LoVo (cell line): ENCODE results near the gene CTBS.
"Not testable (repeated sequence)": the region's sequence is repeated elsewhere in the genome, so short reads cannot be mapped to it uniquely, and the experiment has no call there.

ENCODE experiments used
- DNase-seq: peaks from one replicate; pipeline ENCODE4 v3.0.0-alpha.2; 2016; ENCODE audit warnings: low spot score

Gene CTBS

GRCh38 chr1:84585803-84586202, 11.6 kb upstream of the CTBS start:
- no peak for DNase-seq

- no peak for DNase-seq
These were observed 9.9 kb upstream of the CTBS start for GRCh38 chr1:84584126-84584525.

DNA sequence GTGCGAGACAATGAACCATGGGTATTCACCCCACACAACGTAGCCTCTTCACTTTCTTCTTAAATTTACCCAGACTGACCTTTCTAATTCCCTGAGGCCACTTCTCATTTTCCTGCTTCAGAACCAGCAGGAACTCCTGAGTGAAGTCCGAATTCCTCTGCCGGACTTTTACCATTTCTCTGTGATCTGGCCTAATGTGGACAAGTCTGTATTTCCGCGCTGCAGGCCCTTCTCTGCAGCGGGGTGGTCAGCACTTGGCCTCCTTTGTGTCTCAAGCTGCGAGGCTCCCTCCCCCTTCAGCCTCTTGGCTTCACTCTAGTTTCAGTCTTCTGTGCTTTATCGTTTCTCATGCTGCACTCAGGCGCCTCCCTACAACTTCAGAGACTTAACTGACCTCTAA, 9.4 kb upstream of the CTBS start:
- no peak for DNase-seq

DNA sequence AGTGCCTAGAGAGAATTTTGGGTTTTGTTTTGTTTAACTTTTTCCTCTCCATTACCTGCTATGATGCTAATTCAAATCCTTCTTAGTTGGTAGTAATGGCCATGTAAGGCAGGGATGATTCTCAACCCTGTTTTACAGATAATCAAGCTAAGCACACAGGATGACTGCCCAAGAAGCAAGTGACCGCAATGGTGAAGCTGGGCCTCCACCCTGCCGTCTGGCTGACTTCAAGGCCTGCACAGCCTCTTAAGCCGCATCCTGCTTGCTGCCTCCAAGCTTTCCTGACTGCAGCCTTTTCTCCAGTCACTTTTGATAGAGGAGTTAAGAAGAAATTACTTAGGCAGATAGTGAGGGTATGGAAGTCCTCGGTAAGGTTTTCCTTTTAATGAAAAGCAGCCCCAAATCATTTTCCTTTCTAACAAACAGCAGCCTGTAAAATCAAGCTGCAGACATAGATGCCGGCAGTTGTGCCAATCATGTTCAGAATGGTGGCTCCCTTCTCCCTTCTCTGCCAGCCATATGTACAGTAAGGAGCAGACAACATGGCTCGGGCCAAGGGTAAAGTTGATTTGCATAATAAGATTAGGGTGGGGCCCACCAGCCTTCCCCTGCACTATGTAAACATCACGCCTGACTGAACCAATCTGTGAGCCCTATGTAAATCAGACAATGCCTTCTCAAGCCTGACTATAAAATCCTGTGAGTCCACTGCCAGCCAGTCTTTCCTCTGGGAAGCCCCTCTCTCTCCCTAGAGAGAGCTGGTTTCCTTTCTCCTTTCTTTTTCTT, 8.8 kb upstream of the CTBS start:
- DNase-seq = no peak

- DNase-seq = no peak
These were observed 7.4 kb upstream of the CTBS start for GRCh38 chr1:84581648-84582047.

DNA sequence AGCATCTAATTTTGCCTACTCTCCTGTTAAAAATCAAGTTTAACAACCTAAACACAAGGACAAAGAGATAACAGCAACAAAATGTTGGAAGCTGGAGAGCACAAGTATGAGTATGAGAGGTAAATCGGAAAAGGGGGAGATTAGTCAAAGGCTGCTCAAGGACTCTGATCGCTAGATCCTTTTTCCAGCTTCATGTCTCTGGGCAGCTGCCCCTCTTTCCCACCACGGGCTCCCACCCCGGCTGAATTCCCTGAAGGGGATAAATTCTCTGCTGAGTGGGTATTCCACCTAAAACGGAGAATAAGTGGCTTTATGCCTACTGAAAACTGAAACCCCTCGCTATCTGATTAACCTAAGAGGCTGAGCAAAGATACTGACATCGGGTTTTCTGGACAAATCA, 696 bp upstream of the CTBS start:
- DNase-seq = no peak

DNA sequence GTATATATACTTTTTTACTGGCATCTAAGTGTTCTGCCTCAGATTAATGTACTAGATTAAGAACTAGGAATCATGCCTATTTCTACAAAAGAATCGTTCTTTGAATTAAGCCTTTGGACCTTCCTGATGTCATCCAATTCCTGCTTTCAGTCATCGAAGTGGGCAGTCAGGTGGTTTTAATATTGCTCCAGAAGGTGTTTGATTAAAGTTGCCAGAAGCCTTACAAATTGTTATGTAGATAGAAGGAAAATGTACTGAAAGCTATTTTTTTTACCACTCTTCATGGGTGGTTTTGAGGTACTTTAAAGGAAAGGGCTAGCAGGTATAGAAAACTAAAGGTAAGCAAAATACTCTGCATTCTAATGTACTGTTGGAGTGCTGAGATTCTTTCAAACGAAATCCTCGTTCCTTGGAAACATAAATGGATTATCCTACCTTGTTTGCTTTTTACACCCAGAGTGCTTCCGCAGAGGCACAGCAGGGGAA, 716 bp downstream of the CTBS start:
- no peak for DNase-seq

DNA sequence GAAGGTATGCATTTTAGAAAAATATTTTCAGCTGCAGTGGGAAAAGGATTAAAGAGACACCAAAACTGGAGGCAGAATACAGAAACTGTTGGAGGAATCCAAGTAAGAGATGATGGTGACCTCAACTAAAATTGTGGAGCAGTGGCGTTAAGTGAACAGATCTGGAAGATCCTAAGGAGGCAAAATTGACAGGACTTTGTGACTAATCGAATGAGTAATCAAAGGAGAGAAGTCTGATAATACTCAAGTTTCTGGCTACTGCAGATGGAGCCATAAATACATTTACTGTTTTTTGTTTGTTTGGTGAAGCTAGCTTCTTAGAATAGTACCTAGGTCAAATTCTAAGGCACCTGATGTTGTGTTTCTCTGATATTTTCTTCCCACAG, 3.1 kb downstream of the CTBS start:
- DNase-seq = no peak

- no peak for DNase-seq
These were observed 3.6 kb downstream of the CTBS start for GRCh38 chr1:84570436-84571149.

- DNase-seq = no peak
These were observed 5.0 kb downstream of the CTBS start for GRCh38 chr1:84569216-84569615.

GRCh38 chr1:84550826-84551225, 23.4 kb downstream of the CTBS start:
- no peak for DNase-seq

GRCh38 chr1:84541679-84542078, 32.6 kb downstream of the CTBS start:
- DNase-seq = peak; percentile 4

GRCh38 chr1:84540759-84541158, 33.5 kb downstream of the CTBS start:
- no peak for DNase-seq

DNA sequence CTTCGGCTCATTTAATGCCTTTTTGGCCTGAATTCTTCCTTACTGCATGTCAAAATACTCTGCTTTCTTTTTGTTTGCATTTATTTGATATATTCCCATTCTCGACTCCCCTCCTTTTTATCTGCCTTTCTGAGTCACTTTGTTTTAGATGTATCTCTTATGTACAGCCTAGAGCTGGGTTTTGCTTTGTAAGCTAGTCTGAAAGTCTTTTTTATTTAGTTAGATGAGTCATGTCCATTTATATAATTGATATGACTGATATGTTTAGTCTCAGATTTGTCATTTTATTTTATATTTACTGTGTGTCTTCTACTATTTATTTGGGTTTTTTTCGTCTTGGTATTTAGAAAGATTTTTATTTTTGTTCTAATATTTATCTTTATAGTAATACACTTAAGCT, 34.3 kb downstream of the CTBS start:
- peak; percentile 7 for DNase-seq

DNA sequence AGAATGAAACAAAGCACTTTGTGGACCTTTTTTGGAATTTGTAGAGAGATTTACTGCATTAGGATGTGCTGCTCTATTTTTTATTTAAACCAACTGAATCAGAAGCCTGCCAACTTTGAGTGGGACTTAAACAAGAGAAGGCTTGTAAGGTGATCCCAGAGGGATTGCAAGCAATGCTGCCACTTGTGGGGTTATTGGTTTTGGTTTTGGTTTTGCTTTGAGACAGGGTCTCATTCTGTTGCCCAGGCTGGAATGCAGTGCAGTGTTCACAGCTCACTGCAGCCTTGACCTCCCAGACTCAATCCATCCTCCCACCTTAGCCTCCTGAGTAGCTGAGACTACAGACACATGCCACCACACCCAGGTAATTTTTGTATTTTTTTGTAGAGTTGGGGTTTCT, 35.6 kb downstream of the CTBS start:
- DNase-seq = no peak

DNA sequence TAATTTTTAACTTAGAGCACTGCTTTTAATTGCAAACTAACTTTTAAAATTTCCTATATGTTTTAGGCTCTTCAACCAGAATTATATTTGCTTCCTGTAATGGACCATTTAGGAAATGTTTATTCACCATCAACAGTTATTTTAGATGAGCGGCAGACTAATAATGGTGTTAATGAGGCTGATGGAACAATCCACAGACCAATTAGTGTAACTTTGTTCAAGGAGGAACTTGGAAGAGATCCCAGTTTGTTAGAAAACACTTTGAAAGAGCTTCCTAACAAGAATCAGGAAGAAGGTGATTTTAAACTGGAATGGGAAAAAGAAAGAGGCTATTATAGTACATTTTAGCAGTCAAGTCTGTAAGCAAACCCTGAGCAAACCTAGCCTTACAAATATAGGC, 48.5 kb downstream of the CTBS start:
- DNase-seq = no peak

DNA sequence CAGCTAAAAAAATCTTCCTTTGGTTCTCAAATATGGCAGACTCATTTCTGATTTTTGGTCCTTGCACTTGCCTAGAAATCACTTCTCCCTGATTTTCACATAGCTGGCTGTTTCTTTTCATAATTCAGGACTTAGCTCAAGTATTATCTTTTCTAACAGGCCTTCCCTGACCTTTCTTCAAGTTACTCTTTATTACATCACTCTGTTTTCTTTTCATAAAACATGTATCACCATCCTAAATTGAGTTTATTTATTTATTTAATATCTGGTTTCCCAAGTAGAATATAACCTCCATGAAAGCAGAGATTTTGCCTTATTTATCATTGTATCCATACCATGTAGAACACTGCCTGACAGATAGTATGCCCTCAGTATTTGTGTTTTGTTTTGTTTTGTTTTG, 49.6 kb downstream of the CTBS start:
- DNase-seq = no peak

DNA sequence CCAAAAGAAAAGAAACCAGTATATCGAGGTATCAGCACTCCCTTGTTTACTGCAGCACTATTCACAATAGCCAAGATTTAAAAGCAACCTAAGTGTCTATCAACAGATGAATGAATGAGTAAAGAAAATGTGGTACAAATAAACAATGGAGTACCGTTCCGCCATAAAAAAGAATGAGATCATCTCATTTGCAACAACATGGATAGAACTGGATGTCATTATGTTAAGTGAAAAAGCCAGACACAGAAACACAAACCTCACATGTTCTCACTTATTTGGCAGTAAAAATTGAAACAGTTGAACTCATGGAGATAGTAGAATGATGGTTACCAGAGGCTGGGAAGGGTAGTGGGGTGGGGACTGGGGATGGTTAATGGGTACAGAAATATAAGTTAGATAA, 63.6 kb downstream of the CTBS start:
- no peak for DNase-seq

- DNase-seq = no peak
These were observed 64.1 kb downstream of the CTBS start for GRCh38 chr1:84510165-84510564.

DNA sequence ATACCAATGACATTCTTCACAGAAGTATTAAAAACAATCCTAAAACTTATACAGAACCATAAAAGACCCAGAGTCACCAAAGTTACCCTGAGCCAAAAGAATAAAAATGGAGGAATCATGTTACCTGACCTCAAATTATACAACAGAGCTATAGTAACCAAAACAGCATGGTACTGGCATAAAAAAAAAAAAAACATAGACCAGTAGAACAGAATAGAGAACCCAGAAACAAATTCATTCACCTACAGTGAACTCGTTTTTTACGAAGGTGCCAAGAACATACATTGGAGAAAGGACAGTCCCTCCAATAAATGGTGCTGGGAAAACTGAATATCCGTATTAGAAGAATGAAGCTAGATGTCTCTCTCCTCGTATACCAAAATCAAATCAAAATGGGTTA, 65.2 kb downstream of the CTBS start:
- no peak for DNase-seq

DNA sequence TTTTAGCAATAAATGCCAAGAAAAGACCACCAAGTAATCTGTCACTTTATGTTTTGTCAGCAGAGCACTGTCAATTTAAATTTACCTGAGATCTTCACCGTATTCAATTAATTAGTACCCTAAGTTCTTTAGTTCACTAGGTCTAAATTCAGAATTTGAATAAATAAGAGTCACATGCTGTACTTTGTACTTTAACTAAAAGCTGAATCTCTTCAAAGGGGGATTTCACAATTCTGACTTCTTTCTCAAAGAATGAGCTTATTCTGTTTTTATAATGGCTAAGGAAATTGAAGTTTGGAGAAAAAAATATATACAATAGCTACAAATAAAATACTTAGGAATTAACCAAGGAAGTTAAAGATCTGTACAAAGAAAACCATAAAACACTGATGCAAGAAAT, 65.7 kb downstream of the CTBS start:
- DNase-seq = no peak

DNA sequence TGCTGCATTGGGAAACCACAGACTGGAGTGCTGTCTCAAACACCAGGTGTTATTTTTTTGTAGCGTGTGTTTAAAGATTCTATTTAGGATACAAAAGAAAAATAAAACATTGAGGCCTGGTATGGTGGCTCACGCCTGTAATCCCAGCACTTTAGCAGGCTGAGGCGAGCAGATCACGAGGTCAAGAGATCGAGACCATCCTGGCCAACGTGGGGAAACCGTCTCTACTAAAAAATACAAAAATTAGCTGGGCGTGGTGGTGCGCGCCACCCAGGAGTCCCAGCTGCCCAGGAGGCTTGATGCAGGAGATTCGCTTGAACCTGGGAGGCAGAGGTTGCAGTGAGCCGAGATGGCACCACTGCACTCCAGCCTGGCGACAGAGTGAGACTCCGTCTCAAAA, 66.4 kb downstream of the CTBS start:
- DNase-seq = not testable (repeated sequence)

DNA sequence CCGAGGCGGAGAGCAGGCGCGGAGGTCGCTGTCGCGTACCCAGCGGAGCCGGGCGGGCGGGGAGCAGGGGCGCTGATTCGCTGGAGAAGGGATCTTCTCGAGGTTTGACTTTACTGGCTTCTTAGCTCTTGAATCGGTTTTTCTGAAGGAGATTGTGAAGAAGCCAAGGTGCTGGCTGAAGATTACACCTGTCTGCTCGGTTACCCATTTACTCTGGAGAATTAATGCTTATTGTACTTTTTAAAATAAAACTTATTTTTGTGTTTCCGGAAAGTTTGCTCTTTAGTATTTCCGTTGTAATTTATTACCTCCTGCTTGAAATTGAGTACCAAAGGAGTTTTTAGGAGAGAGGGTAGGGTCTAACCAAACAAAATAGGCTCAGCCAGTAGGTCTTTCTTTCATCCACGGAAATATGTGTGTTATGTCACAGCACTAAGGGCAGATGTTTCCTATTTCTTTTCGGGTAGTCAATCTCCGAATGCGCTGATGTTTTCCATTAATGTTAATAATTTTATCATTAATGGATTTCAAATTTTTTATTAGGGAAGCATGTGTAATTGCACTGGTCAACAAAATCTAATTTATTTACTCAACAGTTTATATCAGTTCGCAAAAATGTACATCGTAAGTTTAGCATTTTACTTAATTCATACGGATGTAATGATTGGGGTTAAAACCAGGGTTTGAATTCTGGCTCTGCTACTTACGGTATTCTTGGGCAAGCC, 67.3 kb downstream of the CTBS start:
- no peak for DNase-seq
